ENCODE results near the gene DAZL. TPM values are rescaled to one million over a fixed set of nuclear protein-coding genes. Genes with fewer than 3 reads are reported as not detected.

DAZL gene
- not detected for polyA plus RNA-seq (2012; ENCODE audit: insufficient read depth, insufficient read length, low read depth)

GRCh38 chr3:16604887-16605602 lies at the start of gene DAZL:
Gene DAZL, minus strand, starts transcription at chr3:16605423. Its CDS starts 218 bp downstream, at chr3:16605205.
- DNase-seq = no peak
- Histone ChIP-seq H3K4me3 (ENCODE audit: low read depth, low read length) (no peak within 1 kb of the TSS), H3K9me3 (no peaks in the 10 kb centered on the region), H3K36me3 (no peaks in the 10 kb centered on the region), H3K4me1 (no peaks in the 10 kb centered on the region), H3K27me3 (no peaks in the 10 kb centered on the region)
- TF ChIP-seq CTCF (IDR thresholded peaks at IDR 0.05; ENCODE audit: low read depth, low read length) = no peak

- Histone ChIP-seq H3K4me1 (no peaks in the 10 kb centered on the region), H3K27me3 (no peaks in the 10 kb centered on the region), H3K4me3 (ENCODE audit: low read depth, low read length) (no peak overlapping the region), H3K36me3 (no peaks in the 10 kb centered on the region), H3K9me3 (no peaks in the 10 kb centered on the region)
- no peak for TF ChIP-seq CTCF (IDR thresholded peaks at IDR 0.05; ENCODE audit: low read depth, low read length)
- DNase-seq = no peak
Measured at GRCh38 chr3:16654976-16655375, 49.8 kb upstream of the DAZL start.

- Histone ChIP-seq H3K9me3 (no peaks in the 10 kb centered on the region), H3K4me1 (no peaks in the 10 kb centered on the region), H3K27me3 (no peaks in the 10 kb centered on the region), H3K36me3 (no peaks in the 10 kb centered on the region), H3K4me3 (ENCODE audit: low read depth, low read length) (no peak overlapping the region)
- no peak for TF ChIP-seq CTCF (IDR thresholded peaks at IDR 0.05; ENCODE audit: low read depth, low read length)
- DNase-seq = no peak
Measured at GRCh38 chr3:16653712-16654111, 48.5 kb upstream of the DAZL start.

- TF ChIP-seq CTCF (IDR thresholded peaks at IDR 0.05; ENCODE audit: low read depth, low read length) = no peak
- no peak overlapping the region for H3K4me3 ChIP-seq (ENCODE audit: low read depth, low read length)
- DNase-seq = no peak
- H3K27me3 ChIP-seq = no peaks in the 10 kb centered on the region
- H3K4me1 ChIP-seq = no peaks in the 10 kb centered on the region
- H3K9me3 ChIP-seq = no peaks in the 10 kb centered on the region
- no peaks in the 10 kb centered on the region for H3K36me3 ChIP-seq
Measured at GRCh38 chr3:16647668-16648067, 42.4 kb upstream of the DAZL start.

GRCh38 chr3:16639806-16640205 lies 34.6 kb upstream of the DAZL start:
- Histone ChIP-seq H3K36me3 (no peaks in the 10 kb centered on the region), H3K4me3 (ENCODE audit: low read depth, low read length) (no peak overlapping the region)
- no peak for TF ChIP-seq CTCF (IDR thresholded peaks at IDR 0.05; ENCODE audit: low read depth, low read length)

GRCh38 chr3:16633948-16634347 lies 28.7 kb upstream of the DAZL start:
- no peaks in the 10 kb centered on the region for H3K27me3 ChIP-seq
- H3K4me1 ChIP-seq = no peaks in the 10 kb centered on the region
- no peak for TF ChIP-seq CTCF (IDR thresholded peaks at IDR 0.05; ENCODE audit: low read depth, low read length)
- no peak for DNase-seq
- no peaks in the 10 kb centered on the region for H3K9me3 ChIP-seq
- no peak overlapping the region for H3K4me3 ChIP-seq (ENCODE audit: low read depth, low read length)
- H3K36me3 ChIP-seq = no peaks in the 10 kb centered on the region

More at GRCh38 chr3:16639806-16640205, 34.6 kb upstream of the DAZL start:
- H3K27me3 ChIP-seq = no peaks in the 10 kb centered on the region
- no peaks in the 10 kb centered on the region for H3K4me1 ChIP-seq
- no peak for DNase-seq
- no peaks in the 10 kb centered on the region for H3K9me3 ChIP-seq
